ENCODE measurements around the gene CCNY. TPM values are rescaled to one million over a fixed set of nuclear protein-coding genes. Genes with fewer than 3 reads are reported as not detected.

CCNY gene
- total and polyA plus RNA-seq, 3 experiments from 2014 or later = 15.1 to 65.2 (median 58.4) TPM

GRCh38 chr10:35452171-35452570, 115.9 kb downstream of the CCNY start:
- Mint-ChIP-seq H3K4me3 (peak overlapping the region in 1 of 7 donors; percentile 1), H3K27me3 (no peaks in the 10 kb centered on the region), H3K27ac (peak overlapping the region in 1 of 8 donors; percentile 30), H3K4me1 (peaks cover 54 to 75% (median 61%) of the 10 kb centered on the region in 3 donors), H3K36me3 (peaks cover 0 to 4% (median 3%) of the 10 kb centered on the region in 3 donors), H3K9me3 (no peaks in the 10 kb centered on the region)
- H3K4me1 ChIP-seq (ENCODE audit: insufficient read depth, low read length) = peaks cover 75% of the 10 kb centered on the region
- H3K27ac ChIP-seq (ENCODE audit: low read depth, low read length) = peak overlapping the region; percentile 40
- CTCF ChIA-PET = no interaction called here
- H3K27me3 ChIP-seq (ENCODE audit: insufficient read depth, low read length, poor library complexity, severe bottlenecking) = no peaks in the 10 kb centered on the region
- no peaks in the 10 kb centered on the region for H3K36me3 ChIP-seq (ENCODE audit: insufficient read depth, low read length)
- no peak overlapping the region for H3K4me3 ChIP-seq (ENCODE audit: low read length)
- POLR2A ChIA-PET = no interaction called here
- no peaks in the 10 kb centered on the region for H3K9me3 ChIP-seq (ENCODE audit: low read length)
- DNase-seq = no peak

GRCh38 chr10:35452847-35453246, 116.5 kb downstream of the CCNY start:
- H3K9me3 ChIP-seq (ENCODE audit: low read length) = no peaks in the 10 kb centered on the region
- Mint-ChIP-seq H3K9me3 (no peaks in the 10 kb centered on the region), H3K27me3 (no peaks in the 10 kb centered on the region), H3K4me3 (no peak overlapping the region), H3K36me3 (peaks cover 0 to 5% (median 3%) of the 10 kb centered on the region in 3 donors), H3K27ac (no peak overlapping the region), H3K4me1 (peaks cover 47 to 75% (median 55%) of the 10 kb centered on the region in 3 donors)
- ChIA-PET POLR2A (no interaction called here), CTCF (no interaction called here)
- H3K36me3 ChIP-seq (ENCODE audit: insufficient read depth, low read length) = no peaks in the 10 kb centered on the region
- H3K4me3 ChIP-seq (ENCODE audit: low read length) = no peak overlapping the region
- peaks cover 74% of the 10 kb centered on the region for H3K4me1 ChIP-seq (ENCODE audit: insufficient read depth, low read length)
- no peak overlapping the region for H3K27ac ChIP-seq (ENCODE audit: low read depth, low read length)
- DNase-seq = no peak
- no peaks in the 10 kb centered on the region for H3K27me3 ChIP-seq (ENCODE audit: insufficient read depth, low read length, poor library complexity, severe bottlenecking)

GRCh38 chr10:35453855-35454532, 117.7 kb downstream of the CCNY start:
- CTCF ChIA-PET = no interaction called here

GRCh38 chr10:35456153-35456720, 119.9 kb downstream of the CCNY start:
- H3K4me1 ChIP-seq (ENCODE audit: insufficient read depth, low read length) = peaks cover 73% of the 10 kb centered on the region
- peak overlapping the region in 2 of 8 donors; percentile 11 to 47 for H3K27ac Mint-ChIP-seq
- no peaks in the 10 kb centered on the region for H3K9me3 ChIP-seq (ENCODE audit: low read length)
- no peak for DNase-seq
- H3K27ac ChIP-seq (ENCODE audit: low read depth, low read length) = no peak overlapping the region
- H3K9me3 Mint-ChIP-seq = no peaks in the 10 kb centered on the region
- CTCF ChIA-PET = no interaction called here
- H3K27me3 Mint-ChIP-seq = peaks cover 0 to 2% of the 10 kb centered on the region in 2 donors
- no peak overlapping the region for H3K4me3 Mint-ChIP-seq
- H3K27me3 ChIP-seq (ENCODE audit: insufficient read depth, low read length, poor library complexity, severe bottlenecking) = no peaks in the 10 kb centered on the region
- H3K4me3 ChIP-seq (ENCODE audit: low read length) = no peak overlapping the region
- H3K36me3 Mint-ChIP-seq = peaks cover 0 to 5% (median 3%) of the 10 kb centered on the region in 3 donors
- H3K36me3 ChIP-seq (ENCODE audit: insufficient read depth, low read length) = no peaks in the 10 kb centered on the region
- POLR2A ChIA-PET = no interaction called here
- H3K4me1 Mint-ChIP-seq = peaks cover 13 to 74% (median 21%) of the 10 kb centered on the region in 3 donors

More at GRCh38 chr10:35453855-35454532, 117.7 kb downstream of the CCNY start:
- POLR2A ChIA-PET = no interaction called here
- Mint-ChIP-seq H3K27ac (peak overlapping the region in 1 of 8 donors; percentile 33), H3K27me3 (no peaks in the 10 kb centered on the region), H3K36me3 (peaks cover 0 to 5% (median 3%) of the 10 kb centered on the region in 3 donors), H3K9me3 (no peaks in the 10 kb centered on the region), H3K4me3 (no peak overlapping the region), H3K4me1 (peaks cover 36 to 75% (median 43%) of the 10 kb centered on the region in 3 donors)
- H3K4me1 ChIP-seq (ENCODE audit: insufficient read depth, low read length) = peaks cover 73% of the 10 kb centered on the region
- H3K36me3 ChIP-seq (ENCODE audit: insufficient read depth, low read length) = no peaks in the 10 kb centered on the region
- H3K4me3 ChIP-seq (ENCODE audit: low read length) = no peak overlapping the region
- H3K9me3 ChIP-seq (ENCODE audit: low read length) = no peaks in the 10 kb centered on the region
- DNase-seq = no peak
- no peaks in the 10 kb centered on the region for H3K27me3 ChIP-seq (ENCODE audit: insufficient read depth, low read length, poor library complexity, severe bottlenecking)
- no peak overlapping the region for H3K27ac ChIP-seq (ENCODE audit: low read depth, low read length)

GRCh38 chr10:35456784-35457183, 120.5 kb downstream of the CCNY start:
- DNase-seq = no peak
- peaks cover 73% of the 10 kb centered on the region for H3K4me1 ChIP-seq (ENCODE audit: insufficient read depth, low read length)
- H3K4me1 Mint-ChIP-seq = peaks cover 8 to 70% (median 15%) of the 10 kb centered on the region in 3 donors
- H3K4me3 ChIP-seq (ENCODE audit: low read length) = no peak overlapping the region
- no peaks in the 10 kb centered on the region for H3K27me3 ChIP-seq (ENCODE audit: insufficient read depth, low read length, poor library complexity, severe bottlenecking)
- no peak overlapping the region for H3K27ac ChIP-seq (ENCODE audit: low read depth, low read length)
- H3K9me3 ChIP-seq (ENCODE audit: low read length) = no peaks in the 10 kb centered on the region
- no peaks in the 10 kb centered on the region for H3K36me3 ChIP-seq (ENCODE audit: insufficient read depth, low read length)
- POLR2A ChIA-PET = no interaction called here
- H3K36me3 Mint-ChIP-seq = peaks cover 0 to 5% (median 3%) of the 10 kb centered on the region in 3 donors
- H3K9me3 Mint-ChIP-seq = no peaks in the 10 kb centered on the region
- H3K4me3 Mint-ChIP-seq = no peak overlapping the region
- peaks cover 0 to 2% of the 10 kb centered on the region in 2 donors for H3K27me3 Mint-ChIP-seq
- CTCF ChIA-PET = no interaction called here
- H3K27ac Mint-ChIP-seq = no peak overlapping the region

- Histone ChIP-seq H3K4me1 (ENCODE audit: insufficient read depth, low read length) (peaks cover 88% of the 10 kb centered on the region), H3K4me3 (ENCODE audit: low read length) (no peak overlapping the region), H3K27ac (ENCODE audit: low read depth, low read length) (no peak overlapping the region), H3K36me3 (ENCODE audit: insufficient read depth, low read length) (no peaks in the 10 kb centered on the region), H3K27me3 (ENCODE audit: insufficient read depth, low read length, poor library complexity, severe bottlenecking) (no peaks in the 10 kb centered on the region), H3K9me3 (ENCODE audit: low read length) (no peaks in the 10 kb centered on the region)
- H3K4me1 Mint-ChIP-seq = peaks cover 0 to 62% (median 0%) of the 10 kb centered on the region in 3 donors
- peak overlapping the region in 7 of 8 donors; percentile 4 to 89 (median 61) for H3K27ac Mint-ChIP-seq
- ChIA-PET POLR2A (no interaction called here), CTCF (no interaction called here)
- peaks cover 0 to 2% of the 10 kb centered on the region in 2 donors for H3K27me3 Mint-ChIP-seq
- H3K36me3 Mint-ChIP-seq = peaks cover 0 to 5% (median 2%) of the 10 kb centered on the region in 3 donors
- H3K9me3 Mint-ChIP-seq = no peaks in the 10 kb centered on the region
- peak overlapping the region in 6 of 7 donors; percentile 22 to 73 (median 48) for H3K4me3 Mint-ChIP-seq
- no peak for DNase-seq
Measured at GRCh38 chr10:35458500-35459448, 122.5 kb downstream of the CCNY start.

- peaks cover 94% of the 10 kb centered on the region for H3K4me1 ChIP-seq (ENCODE audit: insufficient read depth, low read length)
- peaks cover 0 to 2% (median 0%) of the 10 kb centered on the region in 3 donors for H3K36me3 Mint-ChIP-seq
- POLR2A ChIA-PET = no interaction called here
Measured at GRCh38 chr10:35459449-35459847, 123.1 kb downstream of the CCNY start.

More at GRCh38 chr10:35459449-35459847, 123.1 kb downstream of the CCNY start:
- Mint-ChIP-seq H3K9me3 (no peaks in the 10 kb centered on the region), H3K27ac (peak overlapping the region in 7 of 8 donors; percentile 4 to 89 (median 58)), H3K4me1 (peaks cover 0 to 59% (median 0%) of the 10 kb centered on the region in 3 donors), H3K27me3 (peaks cover 0 to 2% of the 10 kb centered on the region in 2 donors), H3K4me3 (peak overlapping the region in 5 of 7 donors; percentile 22 to 73 (median 58))
- no peak overlapping the region for H3K4me3 ChIP-seq (ENCODE audit: low read length)
- H3K36me3 ChIP-seq (ENCODE audit: insufficient read depth, low read length) = no peaks in the 10 kb centered on the region
- H3K27ac ChIP-seq (ENCODE audit: low read depth, low read length) = no peak overlapping the region
- CTCF ChIA-PET = no interaction called here
- H3K9me3 ChIP-seq (ENCODE audit: low read length) = no peaks in the 10 kb centered on the region
- DNase-seq = no peak
- no peaks in the 10 kb centered on the region for H3K27me3 ChIP-seq (ENCODE audit: insufficient read depth, low read length, poor library complexity, severe bottlenecking)

All from CD8-positive, alpha-beta memory T cell (primary cell).